T-helper 2 cell treated with Interferon-gamma antibody and Interleukin-4, amounts not matched to agents 100 ng/mL and 5 ng/mL, for 36 hours (primary cell): Measurements from ENCODE around the gene ZNF135. TPM values are rescaled to one million over a fixed set of nuclear protein-coding genes. Genes with fewer than 3 reads are reported as not detected.

ENCODE experiments used
- intact Hi-C: fragments of 100-400 bp; cut with micrococcal nuclease; formaldehyde crosslinking; loops from one replicate; pipeline ENCODE4 v1.15.1; 2023
- total RNA-seq: library from RNA; stranded (reverse); gene quantifications from 2 replicates; pipeline ENCODE4 v1.2.3, GENCODE V29; 2022

The ZNF135 gene
- total RNA-seq, 1 donor from 2014 or later = not detected

GRCh38 chr19:58089846-58090245, 30.8 kb downstream of the ZNF135 start:
- intact Hi-C loops = no loop called here

GRCh38 chr19:58091251-58091995, 32.3 kb downstream of the ZNF135 start:
- intact Hi-C loops = no loop called here

DNA sequence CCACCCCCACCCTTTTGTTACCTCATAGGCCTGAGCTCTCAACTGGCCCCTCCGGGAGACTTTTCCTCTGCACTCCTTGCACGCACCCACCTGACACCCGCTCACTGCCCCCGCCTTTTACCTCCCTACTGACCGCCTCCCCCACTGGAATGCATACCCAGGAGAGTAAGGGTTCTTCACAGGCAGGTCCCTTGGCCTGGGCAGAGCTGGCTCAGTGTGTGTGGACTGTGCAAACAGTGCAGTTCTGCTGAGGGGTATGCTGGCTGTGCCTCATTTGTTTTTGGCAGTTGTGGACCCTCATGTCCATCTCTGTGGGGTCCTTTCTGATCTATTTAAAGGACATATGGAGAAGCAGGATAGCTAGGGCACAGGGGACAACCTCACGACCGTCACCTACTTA, 34.0 kb downstream of the ZNF135 start:
- intact Hi-C loops = no loop called here

DNA sequence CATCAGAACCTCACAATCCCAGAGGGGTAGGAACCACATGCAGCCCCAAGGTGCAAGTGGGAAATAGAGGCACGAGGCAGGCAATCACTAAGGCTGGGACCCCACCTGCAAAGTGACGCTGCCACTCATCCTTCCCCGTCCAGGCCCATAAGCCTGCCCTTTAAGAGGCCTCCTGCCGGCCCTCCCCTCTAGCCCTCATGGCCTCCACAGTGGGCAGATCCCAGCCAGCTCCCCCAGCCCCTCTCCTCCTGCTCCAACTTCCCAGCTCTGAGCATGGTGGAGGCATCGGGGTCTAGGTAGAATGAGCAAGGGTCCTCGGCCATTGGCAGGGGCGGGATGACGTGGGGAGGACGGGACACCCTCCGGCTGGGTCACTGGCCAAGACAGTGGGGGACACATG, 36.2 kb downstream of the ZNF135 start:
- intact Hi-C loops = no loop called here

- intact Hi-C loops = no loop called here
These were observed 37.8 kb downstream of the ZNF135 start for GRCh38 chr19:58096884-58097283.

DNA sequence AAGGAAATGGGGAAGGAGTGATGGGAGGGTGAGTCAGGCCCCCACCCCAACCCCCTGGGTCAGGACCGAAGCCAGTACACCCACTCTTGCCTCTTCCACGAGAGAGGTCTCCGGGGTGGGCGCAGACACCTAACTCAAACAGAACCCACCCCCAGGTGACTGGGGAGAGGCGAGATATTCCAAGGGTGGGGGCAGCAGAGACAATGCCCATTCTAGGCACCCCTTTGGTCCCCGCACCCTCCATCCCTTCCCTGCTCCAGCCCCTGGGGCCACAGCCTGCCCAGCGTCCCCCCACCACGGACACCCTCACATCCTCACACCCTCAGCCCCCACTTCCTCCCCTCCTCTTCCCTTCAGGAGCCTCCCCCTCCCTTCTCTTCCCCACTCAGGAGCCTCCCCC, 38.3 kb downstream of the ZNF135 start:
- intact Hi-C loops = no loop called here

- intact Hi-C loops = no loop called here
These were observed 38.9 kb downstream of the ZNF135 start, which contains the start of gene ZSCAN18 for GRCh38 chr19:58097781-58098681. Gene ZSCAN18 (minus strand): TSS chr19:58098231. CDS start chr19:58090267, 7,964 bp downstream.

GRCh38 chr19:58098682-58098998, 39.6 kb downstream of the ZNF135 start:
- intact Hi-C loops = no loop called here

DNA sequence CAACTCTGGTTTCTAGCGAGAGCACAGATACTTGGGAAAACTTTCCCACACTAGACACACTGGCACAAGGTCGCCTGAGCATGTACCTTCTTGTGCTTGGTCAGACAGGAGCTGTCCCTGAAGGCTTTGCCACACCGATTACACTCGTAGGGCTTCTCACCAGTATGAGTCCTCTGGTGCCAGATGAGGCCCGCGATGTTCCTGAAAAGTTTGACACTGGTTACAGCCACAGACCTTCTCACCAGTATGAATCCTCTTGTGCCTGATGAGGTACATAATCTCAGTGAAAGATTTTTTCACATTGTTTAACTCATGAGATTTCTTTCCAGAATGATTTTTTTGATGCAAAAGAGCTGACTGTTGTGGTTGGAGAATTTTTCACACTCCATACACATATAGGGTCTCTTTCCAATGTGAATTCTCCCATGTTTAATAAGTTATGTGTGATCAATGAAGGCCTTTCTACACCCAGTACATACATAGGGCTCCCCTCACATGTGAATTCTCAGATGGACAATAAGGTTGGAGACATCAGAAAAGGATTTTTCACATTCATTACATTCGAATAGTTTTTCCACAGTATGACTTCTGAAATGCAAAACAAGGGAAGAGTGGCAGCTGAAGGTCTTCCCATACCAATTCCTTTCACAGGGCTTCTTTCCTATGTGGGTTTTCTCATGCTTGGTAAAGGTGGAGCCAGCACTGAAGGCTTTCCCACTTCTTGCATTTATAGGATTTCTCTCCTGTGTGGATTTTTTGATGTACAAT, 48.9 kb downstream of the ZNF135 start:
- intact Hi-C loops = no loop called here

GRCh38 chr19:58108546-58108817, 49.4 kb downstream of the ZNF135 start:
- intact Hi-C loops = no loop called here

- intact Hi-C loops = no loop called here
These were observed 58.9 kb downstream of the ZNF135 start for GRCh38 chr19:58117841-58118575.

GRCh38 chr19:58118979-58119733, 60.1 kb downstream of the ZNF135 start:
- intact Hi-C loops = no loop called here

Other genes with a start within 250 kb of the ZNF135 start
- 9.2 and 9.6 TPM in 2 replicates for gene ZNF552, start 244.4 kb upstream of the ZNF135 start, total RNA-seq
- 20.5 and 20.6 TPM in 2 replicates for gene ZNF587B, start 229.0 kb upstream of the ZNF135 start, total RNA-seq
- 36.1 and 37.7 TPM in 2 replicates for gene ZNF587, start 209.4 kb upstream of the ZNF135 start, total RNA-seq
- 12.5 and 13.5 TPM in 2 replicates for gene ZNF814, start 170.2 kb upstream of the ZNF135 start, total RNA-seq
- gene ZNF417, start 142.7 kb upstream of the ZNF135 start, total RNA-seq = 17.9 and 22.0 TPM in 2 replicates
- gene ZNF418, start 123.9 kb upstream of the ZNF135 start, total RNA-seq = 1.5 and 2.6 TPM in 2 replicates
- gene ZNF256, start 111.6 kb upstream of the ZNF135 start, total RNA-seq = 4.2 and 4.6 TPM in 2 replicates
- 0.30 and 0.34 TPM in 2 replicates for gene C19orf18, start 84.7 kb upstream of the ZNF135 start, total RNA-seq
- gene ZNF606, start 56.5 kb upstream of the ZNF135 start, total RNA-seq = 10.0 and 11.5 TPM in 2 replicates
- gene ZSCAN1, start 25.3 kb upstream of the ZNF135 start, total RNA-seq = not detected in 2 replicates
- gene ZSCAN18, start 38.9 kb downstream of the ZNF135 start, total RNA-seq = 2.7 and 3.5 TPM in 2 replicates
- 3.0 and 3.2 TPM in 2 replicates for gene ZNF329, start 91.5 kb downstream of the ZNF135 start, total RNA-seq
- 19.0 and 20.3 TPM in 2 replicates for gene ZNF274, start 123.8 kb downstream of the ZNF135 start, total RNA-seq
- 38.7 and 39.8 TPM in 2 replicates for gene ZNF544, start 169.6 kb downstream of the ZNF135 start, total RNA-seq
- gene ZNF8, start 219.7 kb downstream of the ZNF135 start, total RNA-seq = 4.8 and 4.9 TPM in 2 replicates
- 60.7 and 68.2 TPM in 2 replicates for gene ERVK3-1, start 246.1 kb downstream of the ZNF135 start, total RNA-seq